H9 (cell line): ENCODE measurements around the gene GPS1. TPM values are rescaled to one million over a fixed set of nuclear protein-coding genes. Genes with fewer than 3 reads are reported as not detected.

ENCODE experiments used
- DNase-seq: peaks from one replicate; pipeline ENCODE4 v3.0.0-alpha.2; 2017
- H2AFZ ChIP-seq: one replicate; pipeline ENCODE4 v1.6.1; 2013; ENCODE audit warnings: mild to moderate bottlenecking, low read length, control low read depth, moderate library complexity
- H2AK5ac ChIP-seq: 2 replicates; pipeline ENCODE4 v1.6.1; 2013; ENCODE audit warnings: low read length, control low read depth, mixed read lengths; ENCODE audit not compliant: insufficient read length
- H2BK120ac ChIP-seq: one replicate; pipeline ENCODE4 v1.6.1; 2013; ENCODE audit warnings: low read depth, mild to moderate bottlenecking, low read length, control low read depth, inconsistent platforms; ENCODE audit not compliant: poor library complexity, severe bottlenecking
- H2BK12ac ChIP-seq: 2 replicates; pipeline ENCODE4 v1.6.1; 2013; ENCODE audit warnings: low read length, control low read depth, mixed read lengths, low read depth; ENCODE audit not compliant: insufficient read length
- H2BK15ac ChIP-seq: 2 replicates; pipeline ENCODE4 v1.6.1; 2013; ENCODE audit warnings: low read depth, low read length, control low read depth
- H2BK20ac ChIP-seq: one replicate; pipeline ENCODE4 v1.6.1; 2013; ENCODE audit warnings: low read depth, mild to moderate bottlenecking, low read length, control low read depth, inconsistent platforms; ENCODE audit not compliant: poor library complexity, severe bottlenecking
- H2BK5ac ChIP-seq: 2 replicates; pipeline ENCODE4 v1.6.1; 2013; ENCODE audit warnings: low read length, control low read depth, mixed read lengths; ENCODE audit not compliant: insufficient read length
- H3K14ac ChIP-seq: 2 replicates; pipeline ENCODE4 v1.6.1; 2013; ENCODE audit warnings: low read length, control low read depth; ENCODE audit not compliant: insufficient read depth
- H3K18ac ChIP-seq: 2 replicates; pipeline ENCODE4 v1.6.1; 2013; ENCODE audit warnings: low read depth, mild to moderate bottlenecking, mixed read lengths, low read length, control low read depth; ENCODE audit not compliant: insufficient read length
- H3K23ac ChIP-seq: 2 replicates; pipeline ENCODE4 v1.6.1; 2013; ENCODE audit warnings: low read length, control low read depth, mixed read lengths, low read depth; ENCODE audit not compliant: insufficient read length
- H3K23me2 ChIP-seq: 2 replicates; pipeline ENCODE4 v1.6.1; 2013; ENCODE audit warnings: low read depth, mild to moderate bottlenecking, mixed read lengths, low read length, control low read depth; ENCODE audit not compliant: insufficient read length, poor library complexity, severe bottlenecking
- H3K27ac ChIP-seq: 2 replicates; pipeline ENCODE4 v1.5.1; 2013; ENCODE audit warnings: low read length, control low read depth, mixed read lengths, low read depth; ENCODE audit not compliant: insufficient read length
- H3K27me3 ChIP-seq: 2 replicates; pipeline ENCODE4 v1.6.1; 2013; ENCODE audit warnings: low read length, control low read depth, inconsistent platforms; ENCODE audit not compliant: insufficient read depth
- H3K4ac ChIP-seq: 2 replicates; pipeline ENCODE4 v1.6.1; 2013; ENCODE audit warnings: low read depth, mild to moderate bottlenecking, control low read depth, inconsistent platforms, low read length, moderate library complexity
- H3K4me1 ChIP-seq: 2 replicates; pipeline ENCODE4 v1.6.1; 2013; ENCODE audit warnings: low read length, control low read depth, inconsistent platforms; ENCODE audit not compliant: insufficient read depth
- H3K4me2 ChIP-seq: 2 replicates; pipeline ENCODE4 v1.6.1; 2013; ENCODE audit warnings: low read length, control low read depth, mixed read lengths; ENCODE audit not compliant: insufficient read length, insufficient read depth
- H3K56ac ChIP-seq: 2 replicates; pipeline ENCODE4 v1.6.1; 2013; ENCODE audit warnings: low read depth, mild to moderate bottlenecking, mixed read lengths, low read length, control low read depth; ENCODE audit not compliant: insufficient read length
- H3K79me1 ChIP-seq: 2 replicates; pipeline ENCODE4 v1.6.1; 2013; ENCODE audit warnings: low read depth, mild to moderate bottlenecking, moderate library complexity, low read length, control low read depth, inconsistent platforms; ENCODE audit not compliant: insufficient read depth, poor library complexity, severe bottlenecking
- H3K79me2 ChIP-seq: 2 replicates; pipeline ENCODE4 v1.6.1; 2013; ENCODE audit warnings: low read length, control low read depth, inconsistent platforms; ENCODE audit not compliant: insufficient read depth
- H3K9ac ChIP-seq: 2 replicates; pipeline ENCODE4 v1.6.1; 2013; ENCODE audit warnings: low read length, control low read depth, mixed read lengths; ENCODE audit not compliant: insufficient read length; ENCODE audit errors: extremely low read depth
- H3K9me3 ChIP-seq: one replicate; pipeline ENCODE4 v1.6.1; 2013; ENCODE audit warnings: low read depth, low read length, inconsistent platforms; ENCODE audit not compliant: control insufficient read depth
- H3T11ph ChIP-seq: one replicate; pipeline ENCODE4 v1.6.1; 2013; ENCODE audit warnings: mild to moderate bottlenecking, low read length, control low read depth, inconsistent platforms
- H4K20me1 ChIP-seq: one replicate; pipeline ENCODE4 v1.6.1; 2013; ENCODE audit not compliant: control insufficient read depth, insufficient read length, insufficient read depth
- H4K5ac ChIP-seq: 2 replicates; pipeline ENCODE4 v1.6.1; 2013; ENCODE audit warnings: low read depth, mild to moderate bottlenecking, mixed read lengths, low read length, control low read depth; ENCODE audit not compliant: insufficient read length
- H4K8ac ChIP-seq: replicated peaks from 2 replicates; pipeline ENCODE4 v1.6.1; 2013; ENCODE audit warnings: low read length, control low read depth, mixed read lengths, low read depth; ENCODE audit not compliant: insufficient read length
- H4K91ac ChIP-seq: 2 replicates; pipeline ENCODE4 v1.6.1; 2013; ENCODE audit warnings: low read depth, mild to moderate bottlenecking, moderate library complexity, mixed read lengths, low read length, control low read depth; ENCODE audit not compliant: insufficient read length
- H3K27ac Mint-ChIP-seq, 3 experiments: 2 replicates in 2 of 3; 3 replicates in 1 of 3; pipeline ENCODE4 v1.8.0; 2020 to 2021; ENCODE audit warnings: mixed read lengths in 3 of 3, mild to moderate bottlenecking in 1 of 3, moderate library complexity in 1 of 3
- H3K27me3 Mint-ChIP-seq: 2 replicates; pipeline ENCODE4 v1.8.0; 2021; ENCODE audit warnings: low read depth, mild to moderate bottlenecking, moderate library complexity, mixed read lengths
- H3K36me3 Mint-ChIP-seq, 3 experiments: 2 replicates in 2 of 3; 3 replicates in 1 of 3; pipeline ENCODE4 v1.8.0; 2020 to 2021; ENCODE audit warnings: low read depth in 3 of 3, mixed read lengths in 3 of 3; ENCODE audit not compliant: insufficient read depth in 1 of 3
- H3K4me1 Mint-ChIP-seq, 2 experiments: 2 replicates each; pipeline ENCODE4 v1.8.0; 2020; ENCODE audit warnings: mixed read lengths in 2 of 2
- H3K4me3 Mint-ChIP-seq, 2 experiments: 2 replicates in 1 of 2; 3 replicates in 1 of 2; pipeline ENCODE4 v1.8.0; 2020 to 2021; ENCODE audit warnings: mild to moderate bottlenecking in 2 of 2, mixed read lengths in 2 of 2, moderate library complexity in 1 of 2
- H3K9me3 Mint-ChIP-seq, 2 experiments: 2 replicates in 1 of 2; 3 replicates in 1 of 2; pipeline ENCODE4 v1.8.0; 2020; ENCODE audit warnings: mild to moderate bottlenecking in 2 of 2, mixed read lengths in 2 of 2, moderate library complexity in 1 of 2
- CTCF ChIP-seq: fragments of 200-600 bp; sonication (generic); conservative IDR thresholded peaks from 3 replicates; pipeline ENCODE4 v1.8.0; 2021; ENCODE audit warnings: antibody characterized with exemption, mild to moderate bottlenecking
- WGBS: extraction: QIAGEN DNeasy Blood & Tissue Kit; methylation state at CpG from one replicate; pipeline ENCODE4 v1.1.7; 2013; ENCODE audit warnings: missing lambda C conversion rate, low lambda C conversion rate, mixed read lengths; ENCODE audit not compliant: insufficient read length; ENCODE audit errors: extremely low coverage; 5-methylcytosine and 5-hydroxymethylcytosine counted together
- total RNA-seq: library from RNA; stranded (reverse); gene quantifications from 2 replicates; pipeline ENCODE4 v1.2.1, GENCODE V29; 2021

Gene GPS1
- total RNA-seq, 1 experiment from 2014 or later: 164 TPM

- Mint-ChIP-seq H3K9me3 (no peaks in the 10 kb centered on the region), H3K36me3 (peaks cover 2 to 8% (median 3%) of the 10 kb centered on the region in 3 experiments; a peak in 4 of 7 replicates), H3K27ac (no peak overlapping the region), H3K4me1 (0 out of 4 replicates have a peak, but pooled peaks cover 0 to 2% of the 10 kb centered on the region in 2 experiments), H3K4me3 (no peak overlapping the region), H3K27me3 (no peaks in the 10 kb centered on the region)
- H2BK120ac ChIP-seq: no peak overlapping the region
- WGBS: no CpG with 5 or more reads among the region's 24 CpGs
- no peak overlapping the region for H3K27ac ChIP-seq
- H2BK20ac ChIP-seq: no peak overlapping the region
- H2BK5ac ChIP-seq: no peak overlapping the region
- no peaks in the 10 kb centered on the region for H3K9me3 ChIP-seq
- no peaks in the 10 kb centered on the region for H3K79me2 ChIP-seq
- H3T11ph ChIP-seq: no peak overlapping the region
- H4K20me1 ChIP-seq: no peaks in the 10 kb centered on the region
- no peaks in the 10 kb centered on the region for H3K4me1 ChIP-seq
- no peak overlapping the region for H4K91ac ChIP-seq
- H2AFZ ChIP-seq: no peak overlapping the region
- no peaks in the 10 kb centered on the region for H3K27me3 ChIP-seq
- H4K5ac ChIP-seq: no peak overlapping the region
- H2BK12ac ChIP-seq: no peak overlapping the region
- H3K4ac ChIP-seq: no peak overlapping the region
- H3K9ac ChIP-seq: no peak overlapping the region
- no peak overlapping the region for H3K56ac ChIP-seq
- no peaks in the 10 kb centered on the region for H3K23me2 ChIP-seq
- H3K18ac ChIP-seq: no peak overlapping the region
- no peak overlapping the region for H4K8ac ChIP-seq
- no peaks in the 10 kb centered on the region for H3K79me1 ChIP-seq
- DNase-seq: no peak
- no peak overlapping the region for H2AK5ac ChIP-seq
- no peak overlapping the region for H3K23ac ChIP-seq
- H3K14ac ChIP-seq: no peak overlapping the region
- no peak overlapping the region for H3K4me2 ChIP-seq
- H2BK15ac ChIP-seq: no peak overlapping the region
- no peak for TF ChIP-seq CTCF
Measured at GRCh38 chr17:82015311-82015971, 36.3 kb upstream of the GPS1 start.
